ENCODE data around the gene GRIFIN. TPM values are rescaled to one million over a fixed set of nuclear protein-coding genes. Genes with fewer than 3 reads are reported as not detected.

Gene GRIFIN
- total RNA-seq, 4 donors from 2014 or later = not detected

DNA sequence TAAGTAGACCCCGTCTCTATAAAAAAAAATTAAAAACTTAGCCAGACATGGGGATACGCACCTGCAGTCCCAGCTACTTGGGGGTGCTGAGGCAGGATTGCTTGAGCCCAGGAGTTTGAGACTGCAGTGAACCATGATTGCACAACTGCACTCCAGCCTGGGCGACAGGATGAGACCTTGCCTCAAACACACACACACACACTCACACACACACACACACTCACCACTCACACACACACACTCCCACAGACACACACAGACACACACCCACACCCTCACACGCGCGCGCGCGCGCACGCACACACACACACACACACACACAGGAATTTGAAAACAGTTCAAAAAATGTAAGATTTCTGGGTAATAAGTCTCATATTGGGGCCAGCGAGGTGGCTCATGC lies 8.7 kb upstream of the GRIFIN start:
- TF ChIP-seq, protein P1, sequence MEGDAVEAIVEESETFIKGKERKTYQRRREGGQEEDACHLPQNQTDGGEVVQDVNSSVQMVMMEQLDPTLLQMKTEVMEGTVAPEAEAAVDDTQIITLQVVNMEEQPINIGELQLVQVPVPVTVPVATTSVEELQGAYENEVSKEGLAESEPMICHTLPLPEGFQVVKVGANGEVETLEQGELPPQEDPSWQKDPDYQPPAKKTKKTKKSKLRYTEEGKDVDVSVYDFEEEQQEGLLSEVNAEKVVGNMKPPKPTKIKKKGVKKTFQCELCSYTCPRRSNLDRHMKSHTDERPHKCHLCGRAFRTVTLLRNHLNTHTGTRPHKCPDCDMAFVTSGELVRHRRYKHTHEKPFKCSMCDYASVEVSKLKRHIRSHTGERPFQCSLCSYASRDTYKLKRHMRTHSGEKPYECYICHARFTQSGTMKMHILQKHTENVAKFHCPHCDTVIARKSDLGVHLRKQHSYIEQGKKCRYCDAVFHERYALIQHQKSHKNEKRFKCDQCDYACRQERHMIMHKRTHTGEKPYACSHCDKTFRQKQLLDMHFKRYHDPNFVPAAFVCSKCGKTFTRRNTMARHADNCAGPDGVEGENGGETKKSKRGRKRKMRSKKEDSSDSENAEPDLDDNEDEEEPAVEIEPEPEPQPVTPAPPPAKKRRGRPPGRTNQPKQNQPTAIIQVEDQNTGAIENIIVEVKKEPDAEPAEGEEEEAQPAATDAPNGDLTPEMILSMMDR (IDR thresholded peaks at IDR 0.05) = no peak
- no peak for DNase-seq (ENCODE audit: low spot score)
- ATAC-seq (ENCODE audit: low FRiP score) = no peak

DNA sequence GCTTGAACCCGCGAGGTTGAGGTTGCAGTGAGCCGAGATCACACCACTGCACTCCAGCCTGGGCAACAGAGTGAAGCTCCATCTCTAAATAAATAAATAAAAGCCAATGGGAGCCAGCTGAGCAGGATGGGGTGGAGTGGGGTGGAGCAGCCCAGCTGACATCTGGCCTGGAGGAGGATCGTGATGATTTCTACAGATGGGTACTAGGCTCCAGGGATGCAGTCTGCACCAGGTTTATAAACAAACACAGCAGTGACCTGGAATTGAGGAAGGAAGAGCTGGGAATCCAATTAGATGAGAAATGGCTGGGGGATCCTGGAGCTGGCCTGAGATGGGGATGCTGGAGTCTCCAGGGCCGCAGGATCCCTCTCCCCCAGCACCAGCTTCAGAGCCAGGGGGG lies 7.3 kb upstream of the GRIFIN start:
- ATAC-seq (ENCODE audit: low FRiP score) = no peak
- DNase-seq (ENCODE audit: low spot score) = no peak
- TF ChIP-seq, protein P1 (IDR thresholded peaks at IDR 0.05) = no peak

DNA sequence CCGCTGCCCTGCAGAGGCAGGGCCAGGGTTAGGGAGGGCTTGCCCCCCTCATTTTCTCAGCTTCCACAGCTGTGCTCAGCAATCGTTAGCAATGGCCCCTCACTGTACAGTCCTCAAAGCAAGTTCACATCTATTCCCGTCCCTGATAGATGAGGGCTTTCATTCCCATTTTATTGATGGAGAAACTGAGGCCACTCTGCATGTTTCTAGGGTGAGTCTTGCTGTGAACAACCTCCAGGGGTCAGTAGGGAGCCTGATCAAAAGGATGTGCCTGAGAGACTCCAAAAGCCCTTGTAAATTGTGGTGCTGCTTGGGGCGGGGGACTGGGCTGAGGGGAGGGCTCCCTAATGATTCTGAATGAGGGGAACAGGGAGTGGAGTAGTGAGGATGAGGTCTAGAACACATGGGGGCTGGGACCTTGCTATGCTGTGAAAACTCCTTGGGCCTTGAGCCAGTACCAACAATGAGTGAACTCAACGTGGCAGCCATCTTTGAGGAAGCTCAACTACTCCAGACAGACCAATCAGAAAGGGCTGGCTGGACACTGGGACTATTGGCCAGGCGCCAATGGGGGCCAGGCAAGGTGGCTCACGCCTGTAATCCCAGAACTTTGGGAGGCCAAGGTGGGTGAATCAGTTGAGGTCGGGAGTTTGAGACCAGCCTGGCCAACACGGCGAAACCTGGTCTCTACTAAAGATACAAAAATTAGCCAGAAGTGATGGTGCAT lies 6.7 kb upstream of the GRIFIN start:
- TF ChIP-seq, protein P1 (IDR thresholded peaks at IDR 0.05) = no peak
- ATAC-seq (ENCODE audit: low FRiP score) (no peak), DNase-seq (ENCODE audit: low spot score) (no peak)

DNA sequence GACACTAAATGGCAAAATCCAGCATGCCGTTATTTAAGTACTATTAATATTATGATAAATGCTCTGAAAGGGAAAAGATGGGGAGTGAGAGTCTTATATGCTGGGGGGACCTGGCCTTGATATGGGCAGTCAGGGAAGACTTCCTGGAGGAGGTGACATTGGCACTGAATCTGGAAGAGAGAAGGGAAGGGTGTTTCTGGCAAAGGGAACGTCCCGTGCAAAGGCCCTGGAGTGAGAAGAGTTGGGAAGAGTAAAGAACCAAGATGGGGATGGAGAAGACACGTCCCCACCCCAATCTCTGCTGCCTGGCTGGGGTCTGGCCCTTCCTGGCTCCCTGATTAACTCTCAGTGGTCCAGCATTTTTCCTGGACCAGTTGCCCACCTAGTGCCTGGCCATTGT lies 5.0 kb upstream of the GRIFIN start:
- TF ChIP-seq, protein P1 (IDR thresholded peaks at IDR 0.05) = no peak
- ATAC-seq (ENCODE audit: low FRiP score) (no peak), DNase-seq (ENCODE audit: low spot score) (no peak)

DNA sequence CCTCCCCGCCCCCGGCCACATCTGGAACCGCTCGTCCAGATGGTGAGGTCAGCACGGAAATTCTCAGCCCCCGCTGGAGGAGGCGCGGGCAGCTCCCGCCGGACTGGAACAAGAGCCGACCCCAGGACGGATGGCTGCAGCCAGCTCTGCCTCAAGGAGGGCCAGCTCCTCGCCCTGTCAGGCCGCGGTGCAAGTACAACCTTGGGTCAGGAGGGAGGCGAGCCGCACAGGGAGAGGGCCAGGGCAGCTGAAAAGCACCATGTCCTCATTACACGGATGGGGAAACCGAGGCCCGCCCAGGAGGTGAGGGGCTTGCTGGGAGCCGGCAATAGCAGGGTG lies 3.8 kb upstream of the GRIFIN start:
- TF ChIP-seq, protein P1 (IDR thresholded peaks at IDR 0.05) = no peak
- DNase-seq (ENCODE audit: low spot score) (no peak), ATAC-seq (ENCODE audit: low FRiP score) (no peak)

DNA sequence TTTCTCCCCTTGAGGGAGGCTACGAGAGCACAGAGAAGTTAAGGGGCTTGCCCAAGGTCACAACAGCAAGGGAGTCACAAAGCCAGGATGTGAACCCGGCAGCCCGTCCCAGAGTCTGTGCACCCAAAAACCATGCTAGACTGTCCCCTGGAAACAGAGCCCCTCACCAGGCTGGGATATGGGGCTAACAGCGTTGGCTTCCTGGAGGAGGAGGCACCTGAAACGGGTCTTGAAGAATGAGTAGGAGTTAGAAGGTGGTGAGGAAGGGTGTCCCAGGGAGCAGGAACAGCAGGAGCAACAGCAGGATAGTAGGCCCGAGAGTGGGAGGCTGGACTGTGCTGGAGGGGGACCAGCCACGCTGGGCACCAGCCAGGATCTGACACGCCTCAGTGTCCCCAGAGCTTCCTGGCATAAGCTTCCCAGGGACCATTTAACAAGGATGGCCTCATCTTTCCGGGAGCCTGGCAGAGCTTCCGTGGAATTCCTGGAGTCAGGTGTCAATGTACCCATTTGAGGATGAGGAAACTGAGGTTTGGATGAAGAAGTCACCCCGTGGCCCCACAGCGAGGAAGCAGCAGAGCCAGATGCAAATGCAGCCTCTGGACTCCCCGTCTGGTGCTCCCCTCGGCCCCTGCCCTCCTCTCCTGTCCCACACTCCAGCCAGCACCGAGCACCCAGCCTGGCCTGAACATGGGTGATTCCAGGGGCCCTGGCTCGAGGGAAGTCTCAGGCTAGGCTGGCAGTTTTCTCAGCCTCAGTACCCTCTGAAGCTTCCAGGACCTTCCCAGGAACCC lies 3.3 kb upstream of the GRIFIN start:
- DNase-seq (ENCODE audit: low spot score) (no peak), ATAC-seq (ENCODE audit: low FRiP score) (no peak)
- TF ChIP-seq, protein P1 (IDR thresholded peaks at IDR 0.05) = no peak

DNA sequence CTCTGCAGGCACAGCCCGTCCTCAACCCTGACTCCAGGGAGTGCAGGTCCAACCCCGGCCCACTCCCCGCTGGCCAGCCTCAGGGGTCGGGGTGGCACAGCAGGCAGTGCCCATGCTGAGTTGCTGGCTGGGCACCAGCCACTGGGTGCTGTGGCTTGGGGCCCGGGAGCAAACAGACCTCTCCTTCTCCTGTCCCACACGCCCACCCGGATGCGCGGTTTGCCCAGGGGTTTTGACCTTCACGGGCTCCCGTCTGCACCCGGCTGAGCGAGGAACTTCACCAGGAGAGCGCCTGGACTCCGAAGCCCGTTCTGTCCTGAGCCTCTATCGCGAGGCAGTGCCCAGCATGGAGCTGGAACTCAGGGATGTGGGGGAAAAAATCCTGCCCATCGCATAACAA lies 2.6 kb upstream of the GRIFIN start:
- ATAC-seq (ENCODE audit: low FRiP score) (no peak), DNase-seq (ENCODE audit: low spot score) (no peak)
- TF ChIP-seq, protein P1 (IDR thresholded peaks at IDR 0.05) = no peak

Measured in omental fat pad (tissue), 4 donors.